ENCODE measurements around the gene FAM107B. TPM values are rescaled to one million over a fixed set of nuclear protein-coding genes. Genes with fewer than 3 reads are reported as not detected.

FAM107B gene
- total and polyA plus RNA-seq, 2 of the 4 experiments (the other 2 are of a cell fraction), result 26.4 to 27.1 TPM

DNA sequence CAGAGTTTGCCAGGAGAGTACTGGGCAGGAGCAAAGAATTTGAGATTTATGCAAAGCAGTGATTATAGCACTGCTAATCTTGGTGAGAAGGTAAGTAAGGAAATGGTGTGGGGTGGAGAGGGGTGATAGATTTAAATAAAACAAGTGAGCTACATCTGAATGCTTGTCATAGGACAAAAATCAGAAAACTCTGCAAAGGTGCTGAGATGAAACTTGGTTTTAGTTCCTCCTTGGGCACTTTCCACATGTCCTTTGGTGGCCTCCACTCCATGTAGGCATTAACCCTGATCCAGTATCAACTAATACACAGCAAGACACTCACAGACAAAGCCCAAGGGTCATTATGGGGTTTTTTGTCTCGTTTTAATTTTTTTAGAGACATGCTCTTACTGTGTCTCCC lies 25.7 kb upstream of the FAM107B start:
- H3K27ac ChIP-seq (ENCODE audit: insufficient read depth, low read length), result no peak overlapping the region
- no peaks in the 10 kb centered on the region for H4K20me1 ChIP-seq (ENCODE audit: insufficient read depth, low read length)
- no peak overlapping the region for H2AFZ ChIP-seq (replicated peaks; ENCODE audit: low read length, poor library complexity)
- H3K36me3 ChIP-seq (ENCODE audit: control insufficient read depth, insufficient read depth, low read length), result no peaks in the 10 kb centered on the region
- no TSS peak for BruUV-seq (replicated peaks)
- no peak for TF ChIP-seq MXI1 (IDR thresholded peaks at IDR 0.05; ENCODE audit: borderline replicate concordance, low read depth, low read length)
- no peak for TF ChIP-seq SMC3 (IDR thresholded peaks at IDR 0.05; ENCODE audit: low read depth, low read length)
- TF ChIP-seq RFX5 (IDR thresholded peaks at IDR 0.05; ENCODE audit: low read depth, low read length), result no peak
- ATAC-seq (ENCODE audit: low read depth) (no peak), DNase-seq (no peak)
- no peak overlapping the region for H4K8ac ChIP-seq (ENCODE audit: low read depth in 2 of 2, low read length in 2 of 2)
- intact Hi-C loops (cut with micrococcal nuclease), result no loop called here
- H3K4me1 ChIP-seq (ENCODE audit: control insufficient read depth, insufficient read depth, low read length), result no peaks in the 10 kb centered on the region
- POLR2A ChIA-PET (ENCODE audit: unreplicated experiment), result no interaction called here
- no peaks in the 10 kb centered on the region for H3K79me1 ChIP-seq (ENCODE audit: low read depth in 1 of 2, low read length in 2 of 2)
- H3K4me3 ChIP-seq (ENCODE audit: insufficient read depth, low read depth, low read length), result no peak overlapping the region
- no peak overlapping the region for H2BK5ac ChIP-seq (ENCODE audit: low read depth, low read length, poor library complexity, severe bottlenecking)
- no peak overlapping the region for H3K4ac ChIP-seq (ENCODE audit: low read depth, low read length)
- no peak overlapping the region for H3K18ac ChIP-seq (ENCODE audit: low read depth, low read length)
- H3K9me1 ChIP-seq (ENCODE audit: insufficient read depth, low read length), result no peaks in the 10 kb centered on the region
- in situ Hi-C loops (cut with MboI; ENCODE audit: low sequenced_read_pairs), result loop anchor here (25.0 kb wide), 1 partner anchor 613 kb away; no protein-coding TSS in a partner anchor
- no peak overlapping the region for H4K5ac ChIP-seq (ENCODE audit: low read depth, low read length)
- no peak overlapping the region for H3K4me2 ChIP-seq (ENCODE audit: low read depth, low read length)
- H2AK5ac ChIP-seq (ENCODE audit: low read depth, low read length), result no peak overlapping the region
- H3K23ac ChIP-seq (ENCODE audit: low read depth, low read length), result no peak overlapping the region
- CTCF ChIA-PET, result interaction anchor here (0.5 kb wide), 1 partner anchor 13 kb away, joined by 5 read pairs; no protein-coding TSS in a partner anchor
- no peak overlapping the region for H4K91ac ChIP-seq (ENCODE audit: insufficient read depth, low read depth, low read length)
- no peak overlapping the region for H2BK15ac ChIP-seq (ENCODE audit: low read depth, low read length)
- no CpG with 5 or more reads among the region's 1 CpG for WGBS, 2 experiments (ENCODE audit: extremely low coverage in 2 of 2, insufficient read length in 1 of 2)
- dilution Hi-C loops (cut with HindIII; ENCODE audit: low sequenced_read_pairs, unreplicated experiment), result no loop called here
- no peak overlapping the region for H2AK9ac ChIP-seq (replicated peaks; ENCODE audit: low read depth, low read length, poor library complexity)
- H2BK120ac ChIP-seq (ENCODE audit: low read depth, low read length), result no peak overlapping the region
- peaks cover 18% of the 10 kb centered on the region for H3K27me3 ChIP-seq (ENCODE audit: control insufficient read depth, insufficient read depth, low read length)
- H3K56ac ChIP-seq (ENCODE audit: extremely low read depth, insufficient read depth, low read length), result no peak overlapping the region
- H3K14ac ChIP-seq (replicated peaks; ENCODE audit: low read depth, low read length), result no peak overlapping the region
- no peak overlapping the region for H3K9ac ChIP-seq (ENCODE audit: low read depth, low read length)
- H3K9me3 ChIP-seq (ENCODE audit: control insufficient read depth, insufficient read depth, low read length), result no peaks in the 10 kb centered on the region
- H2BK20ac ChIP-seq (ENCODE audit: low read depth, low read length), result no peak overlapping the region

Measured in IMR-90 (cell line).